Mucosa of rectum (tissue), 2 donors: Measurements from ENCODE around the gene BCAR3.

Experiments used
- H3K27ac ChIP-seq, 2 donors: one replicate each; pipeline ENCODE4 v1.7.0; 2013; ENCODE audit warnings: inconsistent platforms in 2 of 2, low read depth in 2 of 2, low read length in 2 of 2
- H3K27me3 ChIP-seq, 2 donors: one replicate each; pipeline ENCODE4 v1.7.0; 2013; ENCODE audit warnings: low read length in 2 of 2; ENCODE audit not compliant: control insufficient read depth in 2 of 2, insufficient read depth in 2 of 2
- H3K36me3 ChIP-seq, 2 donors: one replicate each; pipeline ENCODE4 v1.7.0; 2013; ENCODE audit warnings: low read length in 2 of 2; ENCODE audit not compliant: control insufficient read depth in 2 of 2, insufficient read depth in 2 of 2
- H3K4me1 ChIP-seq, 2 donors: one replicate each; pipeline ENCODE4 v1.7.0; 2013; ENCODE audit warnings: low read length in 2 of 2, mild to moderate bottlenecking in 1 of 2; ENCODE audit not compliant: control insufficient read depth in 2 of 2, insufficient read depth in 2 of 2
- H3K4me3 ChIP-seq, 2 donors: one replicate each; pipeline ENCODE4 v1.7.0; 2013; ENCODE audit warnings: low read length in 2 of 2
- H3K9ac ChIP-seq, 2 donors: one replicate each; pipeline ENCODE4 v1.7.0; 2013; ENCODE audit warnings: low read length in 2 of 2, low read depth in 1 of 2, mild to moderate bottlenecking in 1 of 2
- H3K9me3 ChIP-seq, 2 donors: one replicate each; pipeline ENCODE4 v1.7.0; 2013; ENCODE audit warnings: low read length in 2 of 2; ENCODE audit not compliant: control insufficient read depth in 2 of 2
- donor health status: healthy.
- donor health status: Normal muscosa, but diverticular disease.

BCAR3 gene

GRCh38 chr1:93641527-93641926 lies 40.1 kb downstream of the BCAR3 start:
- H3K27ac ChIP-seq, result no peak overlapping the region
- H3K36me3 ChIP-seq, result no peaks in the 10 kb centered on the region

DNA sequence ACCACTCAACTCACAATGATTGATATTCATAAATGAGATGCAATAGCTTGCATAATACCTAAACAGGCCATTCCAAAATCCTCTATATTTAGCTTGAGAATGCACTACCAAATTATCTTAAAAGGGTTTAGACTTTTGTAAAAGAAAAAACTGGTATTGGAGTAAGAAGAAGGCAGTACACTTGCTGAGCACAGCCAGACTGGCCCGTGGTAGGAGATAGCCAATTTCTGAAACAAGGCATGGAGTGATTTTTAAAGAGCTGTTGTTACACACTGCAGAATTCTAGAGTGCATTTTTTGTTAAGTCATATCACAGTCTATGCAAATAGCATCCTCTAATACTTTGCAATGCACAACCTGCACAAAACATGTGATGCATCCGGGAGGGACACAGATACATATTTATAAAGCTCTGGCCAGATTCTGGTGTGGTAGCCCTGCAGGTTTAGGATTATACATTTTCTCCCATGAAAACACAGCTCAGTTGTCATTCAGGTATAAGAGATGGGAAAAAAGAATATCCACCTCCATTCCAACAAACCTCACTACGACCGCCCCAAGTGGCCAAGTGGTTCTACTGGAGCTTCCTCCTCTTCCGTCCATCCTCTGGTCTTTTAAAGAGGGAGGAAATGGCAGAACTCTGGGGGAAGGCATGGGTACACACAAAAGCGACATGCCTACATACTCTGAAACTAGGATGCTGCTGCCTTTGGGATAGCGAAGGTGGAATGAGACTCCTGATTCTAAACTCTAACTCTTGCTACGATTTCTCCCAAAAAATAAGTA lies 40.8 kb downstream of the BCAR3 start:
- Histone ChIP-seq H3K4me3 (no peak overlapping the region), H3K4me1 (no peaks in the 10 kb centered on the region)

More at GRCh38 chr1:93641527-93641926, 40.1 kb downstream of the BCAR3 start:
- H3K9me3 ChIP-seq, result no peaks in the 10 kb centered on the region
- H3K4me3 ChIP-seq, result no peak overlapping the region
- no peak overlapping the region for H3K9ac ChIP-seq
- H3K4me1 ChIP-seq, result no peaks in the 10 kb centered on the region
- no peaks in the 10 kb centered on the region for H3K27me3 ChIP-seq

DNA sequence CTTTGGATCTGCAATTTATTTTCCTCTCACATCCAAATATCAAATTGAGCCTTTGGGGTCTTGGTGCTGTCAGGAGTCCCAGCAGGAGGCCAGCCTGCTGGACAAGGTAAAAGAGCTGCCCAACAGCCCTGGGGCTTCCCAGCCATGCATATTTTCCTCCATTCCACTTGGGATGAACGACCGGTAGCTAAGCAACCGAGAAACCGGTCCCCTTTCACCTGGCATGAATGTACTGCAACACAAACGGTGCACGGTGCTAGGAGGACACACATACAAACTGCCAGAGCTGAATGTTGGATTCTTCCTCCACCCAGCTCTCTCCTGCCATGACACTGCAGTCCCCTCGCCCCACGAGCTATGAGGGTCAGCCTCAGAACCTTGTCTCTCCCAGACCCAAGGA lies 42.7 kb downstream of the BCAR3 start:
- no peak overlapping the region for H3K27ac ChIP-seq
- no peaks in the 10 kb centered on the region for H3K9me3 ChIP-seq
- H3K4me1 ChIP-seq, result no peaks in the 10 kb centered on the region

More for the DNA sequence above, 40.8 kb downstream of the BCAR3 start:
- no peaks in the 10 kb centered on the region for H3K27me3 ChIP-seq
- no peak overlapping the region for H3K9ac ChIP-seq
- H3K27ac ChIP-seq, result no peak overlapping the region
- no peaks in the 10 kb centered on the region for H3K9me3 ChIP-seq
- no peaks in the 10 kb centered on the region for H3K36me3 ChIP-seq

DNA sequence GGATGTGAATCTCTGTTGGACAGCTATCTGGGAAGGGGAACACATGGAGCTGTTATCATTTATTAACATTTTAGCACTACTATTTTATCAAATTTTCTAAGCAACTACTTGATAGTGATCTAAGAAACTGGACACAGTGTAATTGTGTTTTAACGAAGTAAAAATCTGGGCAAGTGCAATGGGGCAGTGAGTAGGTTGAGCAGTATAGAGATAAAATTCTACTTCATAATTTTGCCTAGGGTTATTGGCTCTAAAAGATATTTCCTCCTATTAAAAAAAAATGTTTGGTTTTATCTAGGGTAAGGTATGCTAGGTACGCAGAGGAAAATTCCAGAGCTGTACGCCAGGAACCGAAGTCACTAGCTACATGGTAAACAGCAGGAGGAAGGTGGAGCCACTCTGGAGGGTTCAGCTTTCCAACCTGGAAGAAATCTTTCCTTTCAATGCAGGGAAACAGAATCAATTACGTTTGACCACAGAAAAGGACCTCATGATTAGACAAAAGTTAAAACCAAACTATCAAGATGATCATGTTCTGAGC lies 43.3 kb downstream of the BCAR3 start:
- H3K27ac ChIP-seq, result no peak overlapping the region

More for the DNA sequence above, 42.7 kb downstream of the BCAR3 start:
- Histone ChIP-seq H3K36me3 (no peaks in the 10 kb centered on the region), H3K4me3 (no peak overlapping the region), H3K9ac (no peak overlapping the region), H3K27me3 (no peaks in the 10 kb centered on the region)

DNA sequence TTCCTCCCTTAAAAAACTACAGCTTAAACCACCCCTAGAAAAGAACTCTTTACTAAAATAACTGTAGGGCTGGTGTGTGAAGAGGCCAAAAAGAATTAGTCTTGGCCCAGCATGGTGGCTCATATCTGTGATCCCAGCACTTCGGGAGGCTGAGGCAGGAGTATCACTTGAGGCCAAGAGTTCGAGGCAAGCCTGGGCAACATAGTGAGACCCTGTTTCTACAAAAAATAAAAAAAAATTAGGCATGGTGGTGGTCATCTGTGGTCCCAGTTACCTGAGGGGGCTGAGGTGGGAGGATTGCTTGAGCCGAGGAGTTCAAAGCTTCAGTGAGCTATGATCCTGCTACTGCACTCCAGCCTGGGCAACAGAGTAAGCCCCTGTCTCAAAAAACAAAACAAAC lies 44.9 kb downstream of the BCAR3 start:
- Histone ChIP-seq H3K9me3 (no peaks in the 10 kb centered on the region), H3K27me3 (no peaks in the 10 kb centered on the region), H3K4me1 (no peaks in the 10 kb centered on the region), H3K27ac (no peak overlapping the region), H3K4me3 (no peak overlapping the region), H3K36me3 (no peaks in the 10 kb centered on the region), H3K9ac (no peak overlapping the region)

More for the DNA sequence above, 43.3 kb downstream of the BCAR3 start:
- Histone ChIP-seq H3K4me3 (no peak overlapping the region), H3K36me3 (no peaks in the 10 kb centered on the region), H3K27me3 (no peaks in the 10 kb centered on the region), H3K4me1 (no peaks in the 10 kb centered on the region), H3K9me3 (no peaks in the 10 kb centered on the region), H3K9ac (no peak overlapping the region)

DNA sequence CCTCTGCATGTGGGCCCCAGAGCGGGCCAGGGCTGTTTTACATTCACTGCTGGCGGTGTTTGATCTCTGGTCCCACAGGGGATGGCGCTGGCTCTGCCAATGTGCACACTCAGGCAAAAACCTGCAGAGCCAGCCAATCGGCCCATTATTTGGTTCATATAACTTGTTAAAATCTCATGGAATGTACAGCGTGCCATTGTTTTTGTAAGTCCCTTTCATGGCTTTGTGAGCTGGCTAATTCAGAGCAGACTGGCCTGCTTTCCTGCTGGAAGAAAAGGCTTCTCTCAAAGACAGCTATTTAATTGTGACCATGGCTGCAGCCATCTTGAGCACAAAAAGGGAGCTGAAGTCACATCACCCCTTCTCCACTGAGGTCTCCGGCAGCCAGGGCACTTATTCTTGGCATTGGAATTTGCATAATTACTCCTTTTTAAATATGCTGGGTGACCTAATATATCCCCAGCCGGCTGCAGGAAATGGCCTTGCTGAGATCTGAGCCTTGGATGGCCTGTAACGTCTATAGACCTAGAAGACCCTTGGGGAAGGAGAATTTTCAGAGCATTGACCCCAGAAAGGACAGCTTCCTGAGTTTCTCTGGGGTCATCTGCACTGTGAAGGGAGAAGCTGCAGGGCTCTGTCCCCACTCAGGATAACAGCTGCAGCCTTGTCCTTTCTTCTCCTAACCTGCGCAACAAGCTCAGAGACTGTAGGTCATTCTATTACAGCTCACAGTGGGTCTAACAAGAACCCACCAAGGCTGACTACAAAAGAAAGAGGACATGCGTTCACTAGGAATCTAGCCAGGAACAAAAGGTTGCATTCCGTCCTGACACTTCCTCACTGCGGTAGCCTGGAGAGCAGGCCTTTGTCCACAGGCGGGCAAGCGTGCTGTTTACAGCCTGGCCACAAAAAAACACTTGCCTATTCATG lies 45.8 kb downstream of the BCAR3 start:
- Histone ChIP-seq H3K27me3 (no peaks in the 10 kb centered on the region), H3K4me3 (no peak overlapping the region), H3K9ac (no peak overlapping the region), H3K9me3 (no peaks in the 10 kb centered on the region), H3K4me1 (no peaks in the 10 kb centered on the region), H3K36me3 (no peaks in the 10 kb centered on the region), H3K27ac (no peak overlapping the region)

- no peak overlapping the region for H3K9ac ChIP-seq
- H3K27ac ChIP-seq, result no peak overlapping the region
- no peaks in the 10 kb centered on the region for H3K36me3 ChIP-seq
- H3K9me3 ChIP-seq, result no peaks in the 10 kb centered on the region
- H3K4me1 ChIP-seq, result no peaks in the 10 kb centered on the region
- no peaks in the 10 kb centered on the region for H3K27me3 ChIP-seq
- no peak overlapping the region for H3K4me3 ChIP-seq
Measured at GRCh38 chr1:93633313-93633712, 48.3 kb downstream of the BCAR3 start.

DNA sequence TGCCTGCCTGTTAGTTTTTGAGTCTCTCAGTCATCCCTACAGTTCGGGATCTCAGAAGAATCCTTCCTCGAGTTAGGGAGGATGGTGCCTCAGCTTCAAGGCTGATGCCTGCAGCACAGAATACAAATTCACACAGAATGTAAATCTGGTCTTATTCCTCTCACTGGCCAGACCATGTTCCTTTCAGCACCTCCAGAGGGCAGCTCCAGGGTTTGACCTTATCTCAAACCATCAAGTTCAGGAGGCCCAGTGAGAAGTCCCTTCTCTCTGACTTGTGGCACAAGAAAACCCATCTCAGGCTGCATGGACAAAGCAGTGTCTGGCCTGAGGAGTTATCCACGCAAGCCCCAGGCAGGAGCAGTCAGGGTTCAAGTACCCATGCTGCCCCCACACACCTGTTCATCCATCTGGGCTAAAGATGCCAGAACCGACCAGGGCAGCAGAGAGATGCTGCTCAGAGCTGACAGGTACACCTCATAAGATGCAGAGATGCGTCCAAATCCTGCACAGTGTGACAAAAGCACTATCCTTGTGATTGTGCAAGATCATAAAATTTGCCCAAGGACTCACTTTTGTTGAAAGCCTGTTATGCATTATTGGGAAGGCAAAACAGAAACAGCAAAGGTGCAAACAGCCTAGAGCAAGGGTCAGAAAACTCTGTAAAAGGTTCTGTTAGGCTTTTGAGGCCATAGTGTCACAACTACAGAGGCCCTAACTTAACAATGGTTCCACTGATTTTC lies 49.8 kb downstream of the BCAR3 start:
- H3K27ac ChIP-seq, result no peak overlapping the region
- no peaks in the 10 kb centered on the region for H3K27me3 ChIP-seq
- no peak overlapping the region for H3K4me3 ChIP-seq
- H3K4me1 ChIP-seq, result no peaks in the 10 kb centered on the region
- no peak overlapping the region for H3K9ac ChIP-seq
- H3K9me3 ChIP-seq, result no peaks in the 10 kb centered on the region
- H3K36me3 ChIP-seq, result no peaks in the 10 kb centered on the region

DNA sequence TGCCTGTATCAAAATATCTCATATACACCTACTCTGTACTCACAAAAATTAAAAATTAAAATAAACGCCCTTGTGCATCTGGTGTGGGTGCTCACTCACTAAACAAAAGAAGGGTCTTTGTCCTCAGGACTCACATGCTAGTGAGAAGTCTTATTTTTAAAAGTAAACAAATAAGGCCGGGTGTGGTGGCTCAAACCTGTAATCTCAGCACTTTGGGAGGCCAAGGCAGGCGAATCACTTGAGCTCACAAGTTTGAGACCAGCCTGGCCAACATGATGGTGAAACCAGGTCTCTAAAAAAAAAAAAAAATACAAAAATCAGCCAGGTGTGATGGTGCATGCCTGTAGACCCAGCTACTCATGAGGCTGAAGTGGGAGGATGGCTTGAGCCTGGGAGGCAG lies 51.5 kb downstream of the BCAR3 start:
- H3K9me3 ChIP-seq, result no peaks in the 10 kb centered on the region
- no peak overlapping the region for H3K9ac ChIP-seq
- no peaks in the 10 kb centered on the region for H3K4me1 ChIP-seq
- H3K27ac ChIP-seq, result no peak overlapping the region
- no peaks in the 10 kb centered on the region for H3K36me3 ChIP-seq
- H3K27me3 ChIP-seq, result no peaks in the 10 kb centered on the region
- no peak overlapping the region for H3K4me3 ChIP-seq
